Astrocyte of the cerebellum (primary cell): ENCODE measurements around the gene LGALS14.
"Not testable (repeated sequence)": the region's sequence is repeated elsewhere in the genome, so short reads cannot be mapped to it uniquely, and the experiment has no call there.

Source experiments
- DNase-seq: peaks from one replicate; pipeline ENCODE4 v3.0.0-alpha.2; 2011; ENCODE audit warnings: low read depth
- H3K4me3 ChIP-seq: 2 replicates; pipeline ENCODE4 v1.5.1; 2011; ENCODE audit warnings: mild to moderate bottlenecking, low read depth, low read length, moderate library complexity
- CTCF ChIP-seq: IDR thresholded peaks from 2 replicates; pipeline ENCODE4 v1.5.1; 2012; ENCODE audit warnings: low read length, low read depth, moderate library complexity, mild to moderate bottlenecking; ENCODE audit errors: missing control alignments
- in situ Hi-C: cut with HindIII; loops from 2 replicates; pipeline ENCODE4 v1.10.0; 2017; ENCODE audit warnings: low sequenced_read_pairs

The LGALS14 gene

GRCh38 chr19:39671739-39672363 lies 32.4 kb upstream of the LGALS14 start:
- no peak overlapping the region for H3K4me3 ChIP-seq
- in situ Hi-C loops = no loop called here
- TF ChIP-seq CTCF = peak; percentile 41
- peak; percentile 8 for DNase-seq

- H3K4me3 ChIP-seq = no peak overlapping the region
- DNase-seq = no peak
- TF ChIP-seq CTCF = no peak
- in situ Hi-C loops = no loop called here
Measured at GRCh38 chr19:39672473-39672872, 31.8 kb upstream of the LGALS14 start.

GRCh38 chr19:39673862-39674261 lies 30.4 kb upstream of the LGALS14 start:
- H3K4me3 ChIP-seq, in situ Hi-C loops, DNase-seq: not testable (repeated sequence)

GRCh38 chr19:39676004-39676403 lies 28.3 kb upstream of the LGALS14 start:
- no peak overlapping the region for H3K4me3 ChIP-seq
- in situ Hi-C loops = no loop called here
- no peak for DNase-seq
- TF ChIP-seq CTCF = no peak

- in situ Hi-C loops = no loop called here
- no peak for DNase-seq
- no peak for TF ChIP-seq CTCF
- no peak overlapping the region for H3K4me3 ChIP-seq
Measured at GRCh38 chr19:39677961-39678889, 26.1 kb upstream of the LGALS14 start.

- no peak for TF ChIP-seq CTCF
- H3K4me3 ChIP-seq = no peak overlapping the region
- in situ Hi-C loops = no loop called here
Measured at GRCh38 chr19:39679056-39679790, 25.1 kb upstream of the LGALS14 start.

GRCh38 chr19:39679791-39680168 lies 24.5 kb upstream of the LGALS14 start:
- H3K4me3 ChIP-seq = no peak overlapping the region
- in situ Hi-C loops = no loop called here
- no peak for DNase-seq
- no peak for TF ChIP-seq CTCF

More at GRCh38 chr19:39679056-39679790, 25.1 kb upstream of the LGALS14 start:
- DNase-seq = no peak
